ENCODE results near the gene P2RX6. TPM values are rescaled to one million over a fixed set of nuclear protein-coding genes. Genes with fewer than 3 reads are reported as not detected.

P2RX6 gene
- total and polyA plus RNA-seq, 9 of the 15 experiments (the other 6 are each of a cell fraction or from before 2014, with no cell fraction given), result 0.01 to 3.9 (median 1.5) TPM; not detected in 1

DNA sequence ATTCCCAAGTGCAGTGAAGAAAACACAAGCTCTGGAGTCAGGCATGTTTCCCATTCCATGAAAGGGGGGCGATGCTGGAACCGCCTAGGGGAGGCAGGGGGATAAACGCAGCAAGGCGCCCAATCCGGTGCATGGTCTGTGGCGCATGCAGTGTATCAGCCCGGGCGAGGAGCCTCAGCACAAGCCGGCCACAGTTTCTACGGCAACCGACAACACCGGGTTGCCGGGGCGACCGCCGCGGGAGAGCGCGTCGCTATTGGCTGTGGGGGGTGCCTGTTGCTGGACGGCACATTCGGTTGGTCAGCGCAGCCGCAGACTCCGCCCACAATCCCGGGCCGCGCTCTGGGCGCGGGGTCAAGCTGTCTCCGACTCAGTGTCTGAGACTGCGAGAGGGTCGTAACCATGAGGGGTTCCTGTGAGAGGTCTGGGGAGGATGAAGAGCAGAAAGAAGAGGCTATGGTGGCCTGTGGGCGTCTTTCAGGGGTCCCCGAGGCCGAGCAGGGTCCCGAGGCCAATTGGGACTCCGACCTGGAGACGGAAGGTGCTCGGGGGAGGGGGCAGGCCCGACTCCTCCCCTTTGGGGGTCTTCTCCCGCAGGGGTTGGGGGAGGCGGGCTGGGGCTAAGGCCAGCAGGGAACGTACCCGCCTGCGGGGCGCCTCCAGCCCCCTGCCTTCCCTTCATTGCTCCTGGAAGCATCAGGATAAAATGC is 30.8 kb downstream of the P2RX6 start, which contains the start of gene LRRC74B (continued):
- TF ChIP-seq CREB1 (IDR thresholded peaks at IDR 0.05), result peak; percentile 35; the same call in 1 of the 2 replicates
- TF ChIP-seq CREB1 (CRISPR knock-in tag; IDR thresholded peaks at IDR 0.05), result no peak
- TF ChIP-seq ZBTB7A (IDR thresholded peaks at IDR 0.05; ENCODE audit: borderline replicate concordance, control insufficient read depth, low read depth, low read length), result peak; percentile 52; the same call in 1 of the 2 replicates
- no peak for TF ChIP-seq CEBPB (tag; IDR thresholded peaks at IDR 0.05)
- TF ChIP-seq, protein P1, sequence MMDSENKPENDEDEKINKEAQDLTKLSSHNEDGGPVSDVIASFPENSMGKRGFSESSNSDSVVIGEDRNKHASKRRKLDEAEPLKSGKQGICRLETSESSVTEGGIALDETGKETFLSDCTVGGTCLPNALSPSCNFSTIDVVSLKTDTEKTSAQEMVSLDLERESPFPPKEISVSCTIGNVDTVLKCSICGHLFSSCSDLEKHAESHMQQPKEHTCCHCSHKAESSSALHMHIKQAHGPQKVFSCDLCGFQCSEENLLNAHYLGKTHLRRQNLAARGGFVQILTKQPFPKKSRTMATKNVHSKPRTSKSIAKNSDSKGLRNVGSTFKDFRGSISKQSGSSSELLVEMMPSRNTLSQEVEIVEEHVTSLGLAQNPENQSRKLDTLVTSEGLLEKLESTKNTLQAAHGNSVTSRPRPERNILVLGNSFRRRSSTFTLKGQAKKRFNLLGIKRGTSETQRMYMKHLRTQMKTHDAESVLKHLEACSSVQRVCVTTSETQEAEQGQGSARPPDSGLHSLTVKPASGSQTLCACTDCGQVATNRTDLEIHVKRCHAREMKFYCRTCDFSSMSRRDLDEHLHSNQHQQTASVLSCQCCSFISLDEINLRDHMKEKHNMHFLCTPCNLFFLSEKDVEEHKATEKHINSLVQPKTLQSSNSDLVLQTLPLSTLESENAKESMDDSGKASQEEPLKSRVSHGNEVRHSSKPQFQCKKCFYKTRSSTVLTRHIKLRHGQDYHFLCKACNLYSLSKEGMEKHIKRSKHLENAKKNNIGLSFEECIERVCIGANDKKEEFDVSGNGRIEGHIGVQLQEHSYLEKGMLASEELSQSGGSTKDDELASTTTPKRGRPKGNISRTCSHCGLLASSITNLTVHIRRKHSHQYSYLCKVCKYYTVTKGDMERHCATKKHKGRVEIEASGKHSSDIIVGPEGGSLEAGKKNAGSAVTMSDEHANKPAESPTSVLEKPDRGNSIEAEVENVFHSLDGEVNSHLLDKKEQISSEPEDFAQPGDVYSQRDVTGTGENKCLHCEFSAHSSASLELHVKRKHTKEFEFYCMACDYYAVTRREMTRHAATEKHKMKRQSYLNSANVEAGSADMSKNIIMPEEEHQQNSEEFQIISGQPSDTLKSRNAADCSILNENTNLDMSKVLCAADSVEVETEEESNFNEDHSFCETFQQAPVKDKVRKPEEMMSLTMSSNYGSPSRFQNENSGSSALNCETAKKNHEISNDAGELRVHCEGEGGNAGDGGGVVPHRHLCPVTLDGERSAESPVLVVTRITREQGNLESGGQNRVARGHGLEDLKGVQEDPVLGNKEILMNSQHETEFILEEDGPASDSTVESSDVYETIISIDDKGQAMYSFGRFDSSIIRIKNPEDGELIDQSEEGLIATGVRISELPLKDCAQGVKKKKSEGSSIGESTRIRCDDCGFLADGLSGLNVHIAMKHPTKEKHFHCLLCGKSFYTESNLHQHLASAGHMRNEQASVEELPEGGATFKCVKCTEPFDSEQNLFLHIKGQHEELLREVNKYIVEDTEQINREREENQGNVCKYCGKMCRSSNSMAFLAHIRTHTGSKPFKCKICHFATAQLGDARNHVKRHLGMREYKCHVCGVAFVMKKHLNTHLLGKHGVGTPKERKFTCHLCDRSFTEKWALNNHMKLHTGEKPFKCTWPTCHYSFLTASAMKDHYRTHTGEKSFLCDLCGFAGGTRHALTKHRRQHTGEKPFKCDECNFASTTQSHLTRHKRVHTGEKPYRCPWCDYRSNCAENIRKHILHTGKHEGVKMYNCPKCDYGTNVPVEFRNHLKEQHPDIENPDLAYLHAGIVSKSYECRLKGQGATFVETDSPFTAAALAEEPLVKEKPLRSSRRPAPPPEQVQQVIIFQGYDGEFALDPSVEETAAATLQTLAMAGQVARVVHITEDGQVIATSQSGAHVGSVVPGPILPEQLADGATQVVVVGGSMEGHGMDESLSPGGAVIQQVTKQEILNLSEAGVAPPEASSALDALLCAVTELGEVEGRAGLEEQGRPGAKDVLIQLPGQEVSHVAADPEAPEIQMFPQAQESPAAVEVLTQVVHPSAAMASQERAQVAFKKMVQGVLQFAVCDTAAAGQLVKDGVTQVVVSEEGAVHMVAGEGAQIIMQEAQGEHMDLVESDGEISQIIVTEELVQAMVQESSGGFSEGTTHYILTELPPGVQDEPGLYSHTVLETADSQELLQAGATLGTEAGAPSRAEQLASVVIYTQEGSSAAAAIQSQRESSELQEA (IDR thresholded peaks at IDR 0.05; ENCODE audit: low read depth), result no peak
- TF ChIP-seq, protein P2, sequence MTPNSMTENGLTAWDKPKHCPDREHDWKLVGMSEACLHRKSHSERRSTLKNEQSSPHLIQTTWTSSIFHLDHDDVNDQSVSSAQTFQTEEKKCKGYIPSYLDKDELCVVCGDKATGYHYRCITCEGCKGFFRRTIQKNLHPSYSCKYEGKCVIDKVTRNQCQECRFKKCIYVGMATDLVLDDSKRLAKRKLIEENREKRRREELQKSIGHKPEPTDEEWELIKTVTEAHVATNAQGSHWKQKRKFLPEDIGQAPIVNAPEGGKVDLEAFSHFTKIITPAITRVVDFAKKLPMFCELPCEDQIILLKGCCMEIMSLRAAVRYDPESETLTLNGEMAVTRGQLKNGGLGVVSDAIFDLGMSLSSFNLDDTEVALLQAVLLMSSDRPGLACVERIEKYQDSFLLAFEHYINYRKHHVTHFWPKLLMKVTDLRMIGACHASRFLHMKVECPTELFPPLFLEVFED (CRISPR knock-in tag; conservative IDR thresholded peaks at IDR 0.05), result 0 out of 2 replicates have a peak, but pooled peaks have one; percentile 8
- no peak for TF ChIP-seq GABPB1 (CRISPR knock-in tag; IDR thresholded peaks at IDR 0.05)
- TF ChIP-seq JUND (IDR thresholded peaks at IDR 0.05; ENCODE audit: borderline replicate concordance, low read depth, low read length), result 0 out of 2 replicates have a peak, but pooled peaks have one; percentile 20
- no peak; the same call in 2 of the 3 replicates for TF ChIP-seq JUND (tag; IDR thresholded peaks at IDR 0.05; ENCODE audit: borderline replicate concordance, low read depth, low read length)
- no peak for TF ChIP-seq ELF1 (tag; IDR thresholded peaks at IDR 0.05)
- TF ChIP-seq ZNF143 (CRISPR knock-in tag; IDR thresholded peaks at IDR 0.05), result no peak
- TF ChIP-seq, protein P3, sequence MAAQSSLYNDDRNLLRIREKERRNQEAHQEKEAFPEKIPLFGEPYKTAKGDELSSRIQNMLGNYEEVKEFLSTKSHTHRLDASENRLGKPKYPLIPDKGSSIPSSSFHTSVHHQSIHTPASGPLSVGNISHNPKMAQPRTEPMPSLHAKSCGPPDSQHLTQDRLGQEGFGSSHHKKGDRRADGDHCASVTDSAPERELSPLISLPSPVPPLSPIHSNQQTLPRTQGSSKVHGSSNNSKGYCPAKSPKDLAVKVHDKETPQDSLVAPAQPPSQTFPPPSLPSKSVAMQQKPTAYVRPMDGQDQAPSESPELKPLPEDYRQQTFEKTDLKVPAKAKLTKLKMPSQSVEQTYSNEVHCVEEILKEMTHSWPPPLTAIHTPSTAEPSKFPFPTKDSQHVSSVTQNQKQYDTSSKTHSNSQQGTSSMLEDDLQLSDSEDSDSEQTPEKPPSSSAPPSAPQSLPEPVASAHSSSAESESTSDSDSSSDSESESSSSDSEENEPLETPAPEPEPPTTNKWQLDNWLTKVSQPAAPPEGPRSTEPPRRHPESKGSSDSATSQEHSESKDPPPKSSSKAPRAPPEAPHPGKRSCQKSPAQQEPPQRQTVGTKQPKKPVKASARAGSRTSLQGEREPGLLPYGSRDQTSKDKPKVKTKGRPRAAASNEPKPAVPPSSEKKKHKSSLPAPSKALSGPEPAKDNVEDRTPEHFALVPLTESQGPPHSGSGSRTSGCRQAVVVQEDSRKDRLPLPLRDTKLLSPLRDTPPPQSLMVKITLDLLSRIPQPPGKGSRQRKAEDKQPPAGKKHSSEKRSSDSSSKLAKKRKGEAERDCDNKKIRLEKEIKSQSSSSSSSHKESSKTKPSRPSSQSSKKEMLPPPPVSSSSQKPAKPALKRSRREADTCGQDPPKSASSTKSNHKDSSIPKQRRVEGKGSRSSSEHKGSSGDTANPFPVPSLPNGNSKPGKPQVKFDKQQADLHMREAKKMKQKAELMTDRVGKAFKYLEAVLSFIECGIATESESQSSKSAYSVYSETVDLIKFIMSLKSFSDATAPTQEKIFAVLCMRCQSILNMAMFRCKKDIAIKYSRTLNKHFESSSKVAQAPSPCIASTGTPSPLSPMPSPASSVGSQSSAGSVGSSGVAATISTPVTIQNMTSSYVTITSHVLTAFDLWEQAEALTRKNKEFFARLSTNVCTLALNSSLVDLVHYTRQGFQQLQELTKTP (IDR thresholded peaks at IDR 0.05; ENCODE audit: low read depth in 1 of 2, partially characterized antibody in 2 of 2), result no peak
- no peak for TF ChIP-seq HNRNPH1 (optimal IDR thresholded peaks at IDR 0.05; ENCODE audit: low read depth, low read length)

Data from K562 (cell line).